ES-I3 (cell line): ENCODE measurements around the gene DNAJB4.
A peak's percentile ranks its signal among the peaks of the same experiment; 100 is the strongest.

Source experiments
- H3K36me3 ChIP-seq: 2 replicates; pipeline ENCODE4 v1.6.1; 2013; ENCODE audit warnings: mild to moderate bottlenecking, low read length, control low read depth, moderate library complexity; ENCODE audit not compliant: insufficient read depth
- H3K4me1 ChIP-seq: 2 replicates; pipeline ENCODE4 v1.6.1; 2013; ENCODE audit warnings: mild to moderate bottlenecking, control low read depth, low read length; ENCODE audit not compliant: insufficient read depth
- H3K9ac ChIP-seq: 2 replicates; pipeline ENCODE4 v1.6.1; 2013; ENCODE audit warnings: low read depth, mild to moderate bottlenecking, low read length, moderate library complexity
- H3K9me3 ChIP-seq: 2 replicates; pipeline ENCODE4 v1.6.1; 2013; ENCODE audit warnings: mild to moderate bottlenecking, low read length, moderate library complexity; ENCODE audit not compliant: control insufficient read depth, insufficient read depth

The DNAJB4 gene

GRCh38 chr1:78035121-78035520 lies 30.4 kb downstream of the DNAJB4 start:
- no peaks in the 10 kb centered on the region for H3K9me3 ChIP-seq
- H3K4me1 ChIP-seq: no peaks in the 10 kb centered on the region
- H3K36me3 ChIP-seq: no peaks in the 10 kb centered on the region
- no peak overlapping the region for H3K9ac ChIP-seq

DNA sequence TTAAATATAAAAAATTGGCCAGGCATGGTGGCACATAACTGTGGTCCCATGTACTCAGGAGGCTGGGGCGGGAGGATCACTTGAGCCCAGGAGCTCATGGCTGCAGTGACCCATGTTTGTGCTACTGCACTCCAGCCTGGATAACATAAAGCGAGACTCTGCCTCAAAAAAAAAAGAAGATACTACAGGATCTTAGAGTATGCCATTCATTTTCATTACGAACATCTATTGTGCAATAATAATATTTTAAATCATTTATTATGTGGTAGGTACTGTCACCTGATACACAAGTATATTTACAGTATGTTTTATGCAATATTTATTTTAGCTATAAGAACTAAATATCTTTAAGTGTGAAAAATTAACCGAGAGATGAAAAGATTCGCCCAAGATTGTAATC lies 31.7 kb downstream of the DNAJB4 start:
- Histone ChIP-seq H3K4me1 (no peaks in the 10 kb centered on the region), H3K36me3 (no peaks in the 10 kb centered on the region), H3K9me3 (no peaks in the 10 kb centered on the region), H3K9ac (no peak overlapping the region)

DNA sequence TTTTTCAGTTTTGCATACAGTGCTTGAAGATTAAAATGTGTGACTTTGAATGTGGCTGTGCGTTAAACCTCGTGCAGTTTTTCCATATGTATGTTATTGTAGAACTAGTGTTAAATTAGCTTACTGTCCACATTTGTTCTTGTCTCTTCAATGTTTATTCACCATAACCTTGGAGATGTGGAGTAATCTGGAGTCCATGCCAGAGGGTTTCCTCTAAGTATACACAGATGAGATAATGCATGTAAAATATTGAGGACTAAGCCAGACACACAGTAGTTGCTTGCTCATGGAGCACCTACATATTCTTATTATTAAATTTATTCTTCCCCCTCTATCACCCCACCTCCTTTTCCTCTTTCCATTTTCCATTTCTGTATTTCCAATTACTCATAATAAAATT lies 33.3 kb downstream of the DNAJB4 start:
- no peaks in the 10 kb centered on the region for H3K4me1 ChIP-seq
- H3K36me3 ChIP-seq: no peaks in the 10 kb centered on the region
- H3K9ac ChIP-seq: no peak overlapping the region
- no peaks in the 10 kb centered on the region for H3K9me3 ChIP-seq

GRCh38 chr1:78038491-78038939 lies 33.8 kb downstream of the DNAJB4 start:
- no peaks in the 10 kb centered on the region for H3K4me1 ChIP-seq

GRCh38 chr1:78040484-78041089 lies 35.8 kb downstream of the DNAJB4 start:
- Histone ChIP-seq H3K4me1 (no peaks in the 10 kb centered on the region; the same call in 1 of the 2 replicates), H3K9me3 (no peaks in the 10 kb centered on the region), H3K36me3 (no peaks in the 10 kb centered on the region), H3K9ac (no peak overlapping the region)

More at GRCh38 chr1:78038491-78038939, 33.8 kb downstream of the DNAJB4 start:
- no peaks in the 10 kb centered on the region for H3K36me3 ChIP-seq
- H3K9me3 ChIP-seq: no peaks in the 10 kb centered on the region
- H3K9ac ChIP-seq: no peak overlapping the region

- H3K9ac ChIP-seq: no peak overlapping the region
- peaks cover 3% of the 10 kb centered on the region for H3K4me1 ChIP-seq
- H3K9me3 ChIP-seq: no peaks in the 10 kb centered on the region
- no peaks in the 10 kb centered on the region for H3K36me3 ChIP-seq
Measured at GRCh38 chr1:78043436-78043835, 38.7 kb downstream of the DNAJB4 start.

DNA sequence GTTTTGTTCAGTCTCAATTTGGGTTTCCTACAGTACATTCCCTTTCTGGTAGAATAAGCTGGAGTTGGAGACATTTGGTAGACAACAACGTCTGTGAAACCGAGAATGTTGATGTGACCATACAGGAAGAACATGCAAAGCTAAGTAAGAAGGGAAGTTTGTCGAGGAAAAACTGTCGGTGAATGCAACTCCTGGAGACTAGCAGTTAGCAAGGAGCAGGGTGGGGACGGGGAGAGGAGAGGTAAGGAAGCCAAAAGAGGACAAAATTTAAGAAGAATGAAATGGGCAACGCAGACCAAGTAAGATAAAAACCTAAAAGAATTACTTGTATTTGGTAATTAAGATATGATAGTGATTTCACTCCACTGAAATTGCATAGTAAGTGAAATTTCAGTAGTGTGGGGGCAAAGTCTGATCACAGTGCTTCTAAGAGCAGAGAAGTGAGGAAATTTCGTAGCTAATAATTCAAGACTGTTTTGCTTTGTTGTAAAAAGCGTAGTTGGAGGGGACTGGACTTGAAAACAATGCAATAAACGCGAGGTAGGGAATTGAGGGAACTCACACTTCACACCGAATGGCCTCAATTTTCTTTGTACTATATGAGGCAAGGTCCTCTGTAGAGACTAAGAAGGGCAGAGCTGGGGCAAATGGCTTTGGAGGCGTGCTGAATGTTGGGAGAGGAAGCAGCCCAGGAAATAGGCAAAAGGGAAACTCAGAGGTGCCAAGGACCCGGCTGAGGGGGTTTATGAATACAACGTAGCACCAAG lies 40.2 kb downstream of the DNAJB4 start:
- Histone ChIP-seq H3K36me3 (no peaks in the 10 kb centered on the region), H3K4me1 (peaks cover 3% of the 10 kb centered on the region), H3K9me3 (no peaks in the 10 kb centered on the region), H3K9ac (peak overlapping the region; percentile 81)

DNA sequence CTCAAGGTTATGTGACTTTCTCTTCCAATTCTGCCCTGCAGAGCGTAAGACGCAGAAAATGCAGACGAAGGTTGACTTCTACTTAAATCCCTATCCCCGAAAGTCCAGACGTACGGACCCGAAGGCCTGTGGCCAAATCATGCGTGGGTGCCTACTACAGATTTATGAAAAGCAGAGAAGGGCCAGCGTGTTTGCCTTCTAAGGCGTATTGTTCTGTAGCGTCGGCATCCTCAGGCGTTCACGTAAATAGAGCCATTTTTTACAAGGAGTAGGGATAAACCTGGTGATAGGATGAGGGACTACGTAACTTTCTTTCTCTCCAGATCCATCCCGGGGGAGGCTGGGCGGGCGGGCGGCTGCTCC lies 40.8 kb downstream of the DNAJB4 start:
- peak overlapping the region; percentile 81 for H3K9ac ChIP-seq
- H3K36me3 ChIP-seq: no peaks in the 10 kb centered on the region
- H3K9me3 ChIP-seq: no peaks in the 10 kb centered on the region
- H3K4me1 ChIP-seq: peaks cover 3% of the 10 kb centered on the region

DNA sequence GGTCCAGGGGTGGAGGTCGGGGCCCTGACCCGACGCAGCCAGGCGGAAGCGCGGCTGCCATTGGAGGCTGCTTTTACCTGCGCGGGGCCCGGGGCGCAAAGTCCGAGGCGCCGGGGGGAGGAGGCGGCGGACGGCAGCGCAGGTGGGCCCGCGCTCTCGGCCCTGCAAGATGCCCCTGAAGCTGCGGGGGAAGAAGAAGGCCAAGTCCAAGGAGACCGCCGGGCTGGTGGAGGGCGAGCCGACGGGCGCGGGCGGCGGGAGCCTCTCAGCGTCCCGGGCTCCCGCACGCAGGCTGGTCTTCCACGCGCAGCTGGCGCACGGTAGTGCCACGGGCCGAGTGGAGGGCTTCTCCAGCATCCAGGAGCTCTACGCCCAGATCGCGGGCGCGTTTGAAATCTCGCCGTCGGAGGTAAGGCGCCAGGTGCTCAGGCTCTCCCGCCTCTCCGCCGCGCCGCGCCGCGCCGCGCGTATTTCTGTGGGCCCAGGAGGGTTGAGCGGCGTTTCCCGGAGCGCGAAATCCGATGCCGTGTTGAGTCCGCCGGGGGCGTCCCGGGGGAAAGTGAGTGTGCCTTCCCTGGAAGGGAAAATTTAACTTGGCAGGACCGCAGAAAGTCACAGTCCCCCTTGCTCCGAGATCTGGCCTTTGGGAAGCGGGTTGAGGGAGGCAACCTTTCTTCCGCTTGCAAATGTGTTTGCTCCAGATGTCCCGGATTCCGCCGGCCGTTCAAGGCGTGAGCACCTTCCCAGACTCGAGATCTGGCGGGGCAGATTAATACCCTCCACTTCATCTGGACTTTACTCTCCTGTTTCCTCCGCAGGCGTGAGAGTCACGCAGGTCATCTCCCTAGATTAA lies 41.4 kb downstream of the DNAJB4 start, which contains the start of gene GIPC2:
GIPC2 (plus strand) TSS at position 41 of the 853 bp plus-strand sequence; CDS start at position 170, 129 bp downstream.
- no peaks in the 10 kb centered on the region for H3K36me3 ChIP-seq
- H3K9me3 ChIP-seq: no peaks in the 10 kb centered on the region
- H3K4me1 ChIP-seq: peaks cover 3% of the 10 kb centered on the region
- peak within 1 kb of the TSS; percentile 81 for H3K9ac ChIP-seq

- Histone ChIP-seq H3K36me3 (no peaks in the 10 kb centered on the region), H3K4me1 (peaks cover 3% of the 10 kb centered on the region), H3K9me3 (no peaks in the 10 kb centered on the region), H3K9ac (peak overlapping the region; percentile 81; the same call in 1 of the 2 replicates)
Measured at GRCh38 chr1:78047106-78047505, 42.4 kb downstream of the DNAJB4 start.

DNA sequence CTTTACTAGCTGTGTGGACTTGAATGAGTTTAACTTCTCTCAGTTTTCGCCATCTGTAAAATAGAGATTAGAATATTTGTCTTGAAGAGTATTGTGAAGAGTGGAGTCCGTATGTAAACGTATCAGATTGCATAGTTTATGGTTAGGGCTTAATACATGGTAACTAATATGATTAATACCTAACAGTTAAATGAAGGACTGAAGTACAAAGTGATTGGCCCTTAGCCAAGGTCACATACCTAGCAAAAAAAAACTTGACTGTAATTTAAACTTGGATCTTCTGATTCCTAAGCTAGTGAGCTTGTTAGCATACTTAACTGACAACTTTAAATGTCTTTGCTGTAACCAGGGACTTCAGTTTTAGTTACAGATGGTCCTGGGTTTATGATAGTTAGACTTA lies 42.9 kb downstream of the DNAJB4 start:
- Histone ChIP-seq H3K9me3 (no peaks in the 10 kb centered on the region), H3K9ac (no peak overlapping the region), H3K36me3 (no peaks in the 10 kb centered on the region), H3K4me1 (peaks cover 3% of the 10 kb centered on the region)

- H3K9me3 ChIP-seq: no peaks in the 10 kb centered on the region
- no peak overlapping the region for H3K9ac ChIP-seq
- H3K36me3 ChIP-seq: no peaks in the 10 kb centered on the region
- H3K4me1 ChIP-seq: peaks cover 8% of the 10 kb centered on the region
Measured at GRCh38 chr1:78048446-78048845, 43.7 kb downstream of the DNAJB4 start.

- Histone ChIP-seq H3K36me3 (no peaks in the 10 kb centered on the region), H3K9ac (no peak overlapping the region), H3K4me1 (peaks cover 8% of the 10 kb centered on the region), H3K9me3 (no peaks in the 10 kb centered on the region)
Measured at GRCh38 chr1:78049396-78049795, 44.7 kb downstream of the DNAJB4 start.

DNA sequence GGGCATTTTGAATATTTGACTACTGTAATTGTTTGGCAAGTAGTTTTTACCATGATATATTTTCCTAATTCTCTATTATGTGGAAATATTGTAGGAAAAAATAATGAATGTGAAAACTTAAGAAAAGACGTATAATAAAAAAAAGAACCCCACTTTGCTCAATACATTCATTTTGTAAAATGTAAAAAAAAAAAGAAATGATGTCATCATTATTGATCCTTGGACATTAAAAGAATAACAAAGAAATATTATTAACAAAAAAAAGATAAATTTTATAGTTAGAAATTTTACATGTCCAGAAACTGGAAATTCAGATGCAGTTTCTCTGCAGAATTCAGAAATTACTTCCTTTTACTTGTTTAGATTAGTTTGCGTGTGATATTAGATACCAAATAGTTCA lies 46.3 kb downstream of the DNAJB4 start:
- no peaks in the 10 kb centered on the region for H3K36me3 ChIP-seq
- no peaks in the 10 kb centered on the region for H3K9me3 ChIP-seq
- H3K4me1 ChIP-seq: peaks cover 8% of the 10 kb centered on the region
- H3K9ac ChIP-seq: no peak overlapping the region
